ENCODE measurements around the gene TMEM132D. TPM values are rescaled to one million over a fixed set of nuclear protein-coding genes. Genes with fewer than 3 reads are reported as not detected.
A peak's percentile ranks its signal among the peaks of the same experiment; 100 is the strongest.

The TMEM132D gene
- total RNA-seq, 1 experiment from 2014 or later: 0.36 TPM

GRCh38 chr12:129727100-129727499, 176.7 kb downstream of the TMEM132D start:
- no peak for DNase-seq (ENCODE audit: low read depth)

GRCh38 chr12:129723260-129723659, 180.6 kb downstream of the TMEM132D start:
- no peak for DNase-seq (ENCODE audit: low read depth)

- DNase-seq (ENCODE audit: low read depth): no peak
Observed at GRCh38 chr12:129720618-129721017, 183.2 kb downstream of the TMEM132D start.

- DNase-seq (ENCODE audit: low read depth): no peak
Observed at GRCh38 chr12:129719416-129719815, 184.4 kb downstream of the TMEM132D start.

GRCh38 chr12:129717438-129717837, 186.4 kb downstream of the TMEM132D start:
- no peak for DNase-seq (ENCODE audit: low read depth)

GRCh38 chr12:129716825-129717224, 187.0 kb downstream of the TMEM132D start:
- no peak for DNase-seq (ENCODE audit: low read depth)

- no peak for DNase-seq (ENCODE audit: low read depth)
Observed at GRCh38 chr12:129706716-129707115, 197.1 kb downstream of the TMEM132D start.

- DNase-seq (ENCODE audit: low read depth): no peak
Observed at GRCh38 chr12:129704232-129704830, 199.5 kb downstream of the TMEM132D start.

GRCh38 chr12:129701631-129702101, 202.2 kb downstream of the TMEM132D start:
- no peak for DNase-seq (ENCODE audit: low read depth)

- no peak for DNase-seq (ENCODE audit: low read depth)
Observed at GRCh38 chr12:129700036-129700435, 203.8 kb downstream of the TMEM132D start.

- peak; percentile 74 for DNase-seq (ENCODE audit: low read depth)
Observed at GRCh38 chr12:129696926-129697325, 206.9 kb downstream of the TMEM132D start.

- DNase-seq (ENCODE audit: low read depth): no peak
Observed at GRCh38 chr12:129696405-129696804, 207.4 kb downstream of the TMEM132D start.

GRCh38 chr12:129693731-129694130, 210.1 kb downstream of the TMEM132D start:
- DNase-seq (ENCODE audit: low read depth): peak; percentile 67

- DNase-seq (ENCODE audit: low read depth): no peak
Observed at GRCh38 chr12:129687731-129688130, 216.1 kb downstream of the TMEM132D start.

GRCh38 chr12:129681830-129682229, 222.0 kb downstream of the TMEM132D start:
- DNase-seq (ENCODE audit: low read depth): no peak

GRCh38 chr12:129681151-129681550, 222.7 kb downstream of the TMEM132D start:
- no peak for DNase-seq (ENCODE audit: low read depth)

GRCh38 chr12:129676411-129676810, 227.4 kb downstream of the TMEM132D start:
- DNase-seq (ENCODE audit: low read depth): no peak

- DNase-seq (ENCODE audit: low read depth): no peak
Observed at GRCh38 chr12:129675947-129676346, 227.9 kb downstream of the TMEM132D start.

GRCh38 chr12:129675496-129675895, 228.3 kb downstream of the TMEM132D start:
- no peak for DNase-seq (ENCODE audit: low read depth)

GRCh38 chr12:129673806-129674205, 230.0 kb downstream of the TMEM132D start:
- no peak for DNase-seq (ENCODE audit: low read depth)

GRCh38 chr12:129672110-129672509, 231.7 kb downstream of the TMEM132D start:
- DNase-seq (ENCODE audit: low read depth): no peak

- DNase-seq (ENCODE audit: low read depth): peak; percentile 71
Observed at GRCh38 chr12:129670256-129670920, 233.4 kb downstream of the TMEM132D start.

GRCh38 chr12:129665414-129665813, 238.4 kb downstream of the TMEM132D start:
- no peak for DNase-seq (ENCODE audit: low read depth)
